ENCODE results near the gene DCAF7.
A peak's percentile ranks its signal among the peaks of the same experiment; 100 is the strongest.

Gene DCAF7

GRCh38 chr17:63631062-63631461, 80.8 kb downstream of the DCAF7 start:
- Mint-ChIP-seq H3K27me3 (ENCODE audit: low read depth, poor library complexity) (peaks cover 5% of the 10 kb centered on the region), H3K36me3 (ENCODE audit: low read depth) (peaks cover 4% of the 10 kb centered on the region), H3K27ac (no peak overlapping the region), H3K4me3 (no peak overlapping the region), H3K9me3 (no peaks in the 10 kb centered on the region), H3K4me1 (peaks cover 24% of the 10 kb centered on the region)
- DNase-seq: no peak
- no peak for TF ChIP-seq CTCF (IDR thresholded peaks at IDR 0.05)

GRCh38 chr17:63631626-63632025, 81.3 kb downstream of the DCAF7 start:
- no peak overlapping the region for H3K27ac Mint-ChIP-seq
- peaks cover 18% of the 10 kb centered on the region for H3K4me1 Mint-ChIP-seq
- no peak overlapping the region for H3K4me3 Mint-ChIP-seq
- peaks cover 5% of the 10 kb centered on the region for H3K27me3 Mint-ChIP-seq (ENCODE audit: low read depth, poor library complexity)
- no peak for TF ChIP-seq CTCF (IDR thresholded peaks at IDR 0.05)
- H3K36me3 Mint-ChIP-seq (ENCODE audit: low read depth): peaks cover 7% of the 10 kb centered on the region
- DNase-seq: no peak
- H3K9me3 Mint-ChIP-seq: no peaks in the 10 kb centered on the region

DNA sequence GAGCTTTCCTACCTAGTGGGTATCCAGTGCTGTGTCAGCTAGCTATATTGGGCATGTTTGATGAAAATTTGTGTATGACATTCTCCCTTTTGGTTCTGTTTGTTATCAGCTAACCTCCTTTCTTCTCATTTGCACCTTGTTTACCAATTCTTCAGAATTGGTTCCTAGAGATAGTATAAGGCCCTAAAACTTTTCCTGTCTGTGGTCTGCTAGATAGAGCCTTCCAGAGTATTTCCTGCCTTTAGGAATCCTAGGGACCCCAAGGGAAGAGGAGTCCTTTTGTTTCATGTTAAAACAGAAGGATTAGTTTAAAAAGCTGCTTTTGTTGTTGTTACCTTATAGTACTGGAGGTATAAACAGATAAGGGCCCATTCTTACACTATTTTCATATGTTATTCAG, 83.5 kb downstream of the DCAF7 start:
- Mint-ChIP-seq H3K4me3 (peak overlapping the region; percentile 58), H3K9me3 (no peaks in the 10 kb centered on the region), H3K27me3 (ENCODE audit: low read depth, poor library complexity) (no peaks in the 10 kb centered on the region), H3K4me1 (peaks cover 15% of the 10 kb centered on the region), H3K27ac (peak overlapping the region; percentile 93), H3K36me3 (ENCODE audit: low read depth) (peaks cover 11% of the 10 kb centered on the region)
- TF ChIP-seq CTCF (IDR thresholded peaks at IDR 0.05): no peak
- no peak for DNase-seq

- H3K4me3 Mint-ChIP-seq: peak overlapping the region; percentile 58
- peak overlapping the region; percentile 93 for H3K27ac Mint-ChIP-seq
- no peak for TF ChIP-seq CTCF (IDR thresholded peaks at IDR 0.05)
- peaks cover 11% of the 10 kb centered on the region for H3K36me3 Mint-ChIP-seq (ENCODE audit: low read depth)
- no peak for DNase-seq
- H3K9me3 Mint-ChIP-seq: no peaks in the 10 kb centered on the region
- H3K4me1 Mint-ChIP-seq: peaks cover 15% of the 10 kb centered on the region
- H3K27me3 Mint-ChIP-seq (ENCODE audit: low read depth, poor library complexity): peaks cover 3% of the 10 kb centered on the region
Observed at GRCh38 chr17:63634163-63634562, 83.9 kb downstream of the DCAF7 start.

- TF ChIP-seq CTCF (IDR thresholded peaks at IDR 0.05): no peak
- Mint-ChIP-seq H3K27me3 (ENCODE audit: low read depth, poor library complexity) (peaks cover 4% of the 10 kb centered on the region), H3K36me3 (ENCODE audit: low read depth) (peaks cover 11% of the 10 kb centered on the region), H3K4me1 (peaks cover 15% of the 10 kb centered on the region), H3K4me3 (no peak overlapping the region), H3K9me3 (no peaks in the 10 kb centered on the region), H3K27ac (no peak overlapping the region)
- no peak for DNase-seq
Observed at GRCh38 chr17:63634816-63635215, 84.5 kb downstream of the DCAF7 start.

- peaks cover 4% of the 10 kb centered on the region for H3K27me3 Mint-ChIP-seq (ENCODE audit: low read depth, poor library complexity)
- no peaks in the 10 kb centered on the region for H3K9me3 Mint-ChIP-seq
- H3K4me3 Mint-ChIP-seq: no peak overlapping the region
- peaks cover 15% of the 10 kb centered on the region for H3K4me1 Mint-ChIP-seq
- H3K36me3 Mint-ChIP-seq (ENCODE audit: low read depth): peaks cover 15% of the 10 kb centered on the region
- DNase-seq: no peak
- no peak overlapping the region for H3K27ac Mint-ChIP-seq
- no peak for TF ChIP-seq CTCF (IDR thresholded peaks at IDR 0.05)
Observed at GRCh38 chr17:63635290-63635689, 85.0 kb downstream of the DCAF7 start.

Measured in nephron progenitor cell (in vitro differentiated cells).